Measurements from ENCODE around the gene UBE2D2.

DNA sequence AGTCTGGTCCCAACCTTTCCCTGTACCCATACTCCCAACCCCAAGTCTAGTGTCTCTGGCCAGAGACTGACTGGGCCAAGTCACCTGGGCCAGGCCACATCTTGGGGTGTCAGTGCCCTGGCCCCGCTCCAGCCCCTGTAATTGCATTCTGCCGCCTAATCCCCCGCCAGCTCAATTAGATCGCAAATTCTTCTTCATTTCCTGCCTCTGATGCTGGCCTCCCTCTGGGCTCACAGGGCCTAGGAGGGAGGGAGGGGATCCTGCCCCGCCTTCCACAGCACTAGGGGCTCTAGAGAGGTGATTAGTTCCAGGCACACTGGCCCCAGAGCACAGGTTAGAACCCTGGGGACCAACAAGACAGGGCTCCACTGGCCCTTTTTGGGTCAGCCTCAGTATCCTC, 92.5 kb downstream of the UBE2D2 start:
- TF ChIP-seq BHLHE40 (IDR thresholded peaks at IDR 0.05; ENCODE audit: borderline replicate concordance) = no peak
- no peak for TF ChIP-seq L3MBTL2 (conservative IDR thresholded peaks at IDR 0.05)
- TF ChIP-seq SP1 (IDR thresholded peaks at IDR 0.05) = no peak
- no peak for TF ChIP-seq FOXK2 (IDR thresholded peaks at IDR 0.05)
- TF ChIP-seq ZNF384 (IDR thresholded peaks at IDR 0.05) = no peak
- no peak for TF ChIP-seq NFRKB (IDR thresholded peaks at IDR 0.05)
- TF ChIP-seq SUZ12 (IDR thresholded peaks at IDR 0.05) = no peak
- no peak for TF ChIP-seq ELF4 (IDR thresholded peaks at IDR 0.05)
- no peak for TF ChIP-seq HDGF (IDR thresholded peaks at IDR 0.05; ENCODE audit: borderline replicate concordance)
- TF ChIP-seq, protein P1, sequence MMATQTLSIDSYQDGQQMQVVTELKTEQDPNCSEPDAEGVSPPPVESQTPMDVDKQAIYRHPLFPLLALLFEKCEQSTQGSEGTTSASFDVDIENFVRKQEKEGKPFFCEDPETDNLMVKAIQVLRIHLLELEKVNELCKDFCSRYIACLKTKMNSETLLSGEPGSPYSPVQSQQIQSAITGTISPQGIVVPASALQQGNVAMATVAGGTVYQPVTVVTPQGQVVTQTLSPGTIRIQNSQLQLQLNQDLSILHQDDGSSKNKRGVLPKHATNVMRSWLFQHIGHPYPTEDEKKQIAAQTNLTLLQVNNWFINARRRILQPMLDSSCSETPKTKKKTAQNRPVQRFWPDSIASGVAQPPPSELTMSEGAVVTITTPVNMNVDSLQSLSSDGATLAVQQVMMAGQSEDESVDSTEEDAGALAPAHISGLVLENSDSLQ (IDR thresholded peaks at IDR 0.05) = no peak
- TF ChIP-seq TARDBP (IDR thresholded peaks at IDR 0.05) = no peak

Measured in HEK293T (cell line).